ENCODE data around the gene JAZF1. TPM values are rescaled to one million over a fixed set of nuclear protein-coding genes. Genes with fewer than 3 reads are reported as not detected.

Gene JAZF1
- total and polyA plus RNA-seq, 2 of the 4 experiments (the other 2 are of a cell fraction), result 8.4 to 10.5 TPM

DNA sequence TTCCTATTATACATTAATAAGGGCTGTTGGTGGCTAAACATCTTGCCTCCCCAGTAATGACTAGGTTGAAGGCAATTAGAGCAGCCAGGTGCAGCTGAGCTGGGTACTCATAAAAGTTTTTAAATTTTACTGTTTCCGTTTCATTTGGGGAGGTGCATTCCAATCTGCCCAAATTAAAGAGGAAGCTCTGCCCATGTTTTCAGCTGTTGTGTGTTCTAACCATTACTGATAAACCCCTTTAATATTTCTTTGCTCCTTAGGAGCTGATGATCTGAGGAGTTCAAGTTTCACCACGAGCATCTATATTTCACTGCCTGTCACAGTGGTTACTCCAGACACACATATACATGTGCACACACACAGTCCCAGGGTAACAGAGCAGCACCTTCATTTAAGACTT, 94.4 kb downstream of the JAZF1 start:
- in situ Hi-C loops (cut with MboI; ENCODE audit: low sequenced_read_pairs), result no loop called here
- no CpG with 5 or more reads among the region's 2 CpGs for WGBS, 2 experiments (ENCODE audit: extremely low coverage in 2 of 2, insufficient read length in 1 of 2)

More for the DNA sequence above, 94.4 kb downstream of the JAZF1 start:
- Histone ChIP-seq H4K91ac (ENCODE audit: insufficient read depth, low read depth, low read length) (no peak overlapping the region), H3K4me2 (ENCODE audit: low read depth, low read length) (no peak overlapping the region), H3K36me3 (ENCODE audit: control insufficient read depth, insufficient read depth, low read length) (no peaks in the 10 kb centered on the region), H3K79me1 (ENCODE audit: low read depth in 1 of 2, low read length in 2 of 2) (peaks cover 20 to 59% of the 10 kb centered on the region in 2 experiments), H2AK5ac (ENCODE audit: low read depth, low read length) (no peak overlapping the region), H3K27me3 (ENCODE audit: control insufficient read depth, insufficient read depth, low read length) (no peaks in the 10 kb centered on the region), H3K27ac (ENCODE audit: insufficient read depth, low read length) (no peak overlapping the region), H2BK20ac (ENCODE audit: low read depth, low read length) (no peak overlapping the region), H3K4me1 (ENCODE audit: control insufficient read depth, insufficient read depth, low read length) (peaks cover 3% of the 10 kb centered on the region), H3K4me3 (ENCODE audit: insufficient read depth, low read depth, low read length) (no peak overlapping the region), H2BK15ac (ENCODE audit: low read depth, low read length) (no peak overlapping the region), H3K9me1 (ENCODE audit: insufficient read depth, low read length) (peaks cover 8% of the 10 kb centered on the region), H4K20me1 (ENCODE audit: insufficient read depth, low read length) (peaks cover 16% of the 10 kb centered on the region; the same call in 1 of the 2 replicates), H3K9me3 (ENCODE audit: control insufficient read depth, insufficient read depth, low read length) (no peaks in the 10 kb centered on the region), H4K8ac (ENCODE audit: low read depth in 2 of 2, low read length in 2 of 2) (no peak overlapping the region), H3K4ac (ENCODE audit: low read depth, low read length) (no peak overlapping the region), H2BK120ac (ENCODE audit: low read depth, low read length) (no peak overlapping the region), H2BK5ac (ENCODE audit: low read depth, low read length, poor library complexity, severe bottlenecking) (no peak overlapping the region), H3K23ac (ENCODE audit: low read depth, low read length) (no peak overlapping the region; the same call in 1 of the 2 replicates), H4K5ac (ENCODE audit: low read depth, low read length) (no peak overlapping the region), H3K9ac (ENCODE audit: low read depth, low read length) (no peak overlapping the region), H3K56ac (ENCODE audit: extremely low read depth, insufficient read depth, low read length) (no peak overlapping the region), H2AFZ (replicated peaks; ENCODE audit: low read length, poor library complexity) (no peak overlapping the region), H2AK9ac (replicated peaks; ENCODE audit: low read depth, low read length, poor library complexity) (no peak overlapping the region), H3K14ac (replicated peaks; ENCODE audit: low read depth, low read length) (no peak overlapping the region), H3K18ac (ENCODE audit: low read depth, low read length) (no peak overlapping the region)
- ChIA-PET CTCF (interaction anchor here (1.3 kb wide), 1 partner anchor 8 kb away, joined by 3 read pairs; no protein-coding TSS in a partner anchor), POLR2A (ENCODE audit: unreplicated experiment) (no interaction called here)
- TF ChIP-seq RFX5 (IDR thresholded peaks at IDR 0.05; ENCODE audit: low read depth, low read length), result no peak
- TF ChIP-seq MAFK (IDR thresholded peaks at IDR 0.05; ENCODE audit: low read depth, low read length), result no peak
- no peak for TF ChIP-seq CHD1 (IDR thresholded peaks at IDR 0.05; ENCODE audit: low read depth, low read length)
- TF ChIP-seq MAZ (IDR thresholded peaks at IDR 0.05; ENCODE audit: borderline replicate concordance, low read depth, low read length), result no peak
- no peak for TF ChIP-seq RCOR1 (IDR thresholded peaks at IDR 0.05; ENCODE audit: insufficient replicate concordance, low read length)
- TF ChIP-seq SMC3 (IDR thresholded peaks at IDR 0.05; ENCODE audit: low read depth, low read length), result no peak
- TF ChIP-seq BHLHE40 (IDR thresholded peaks at IDR 0.05; ENCODE audit: low read depth, low read length), result no peak
- no peak for TF ChIP-seq MXI1 (IDR thresholded peaks at IDR 0.05; ENCODE audit: borderline replicate concordance, low read depth, low read length)
- no peak for TF ChIP-seq CEBPB (IDR thresholded peaks at IDR 0.05; ENCODE audit: low read depth, low read length)
- DNase-seq, result no peak
- intact Hi-C loops (cut with micrococcal nuclease), result no loop called here
- no TSS peak for BruUV-seq (replicated peaks)
- dilution Hi-C loops (cut with HindIII; ENCODE audit: low sequenced_read_pairs, unreplicated experiment), result no loop called here
- no peak for ATAC-seq (ENCODE audit: low read depth)

Measured in IMR-90 (cell line).